Muscle of arm (tissue), 14 donors: ENCODE measurements around the gene APOC1. TPM values are rescaled to one million over a fixed set of nuclear protein-coding genes. Genes with fewer than 3 reads are reported as not detected.
A peak's percentile ranks its signal among the peaks of the same experiment; 100 is the strongest.
"Not testable (repeated sequence)": the region's sequence is repeated elsewhere in the genome, so short reads cannot be mapped to it uniquely, and the experiment has no call there.

Experiments used
- DNase-seq: peaks from one replicate; pipeline ENCODE4 v3.0.0-alpha.2; 2013
- long read RNA-seq, 11 donors: transcript quantifications; one replicate each; lab custom pipeline, GENCODE V29; 2026
- polyA plus RNA-seq, 12 donors: library from polyadenylated mRNA; unstranded; fragments of 120-200 nt; gene quantifications; one replicate each; pipeline ENCODE4 v1.2.1, GENCODE V29; 2013; ENCODE audit not compliant: insufficient read length in 12 of 12

The APOC1 gene
- polyA plus RNA-seq = 10 to 100 TPM in 10 of 12 donors, 1 to 10 TPM in 1, not detected in 1; 7.9 to 62.6 (median 15.9) TPM
- long read RNA-seq, donor 1, transcript APOC1-208 (4 exons, 430 nt) = major isoform, 13 of 14 reads
- long read RNA-seq, donor 1, partial matches to known transcripts = 0 of 14 reads
- long read RNA-seq, donor 1, other reads (novel, unspliced or antisense) = 0 of 14 reads
- long read RNA-seq, donor 2, transcript APOC1-208 (4 exons, 430 nt) = major isoform, 13 of 24 reads
- long read RNA-seq, donor 2, partial matches to known transcripts = 11 of 24 reads
- long read RNA-seq, donor 2, other reads (novel, unspliced or antisense) = 0 of 24 reads
- long read RNA-seq, donor 3, partial matches to known transcripts = 0 of 1 reads
- long read RNA-seq, donor 3, other reads (novel, unspliced or antisense) = 0 of 1 reads
- long read RNA-seq, donor 4, partial matches to known transcripts = 0 of 4 reads
- long read RNA-seq, donor 4, other reads (novel, unspliced or antisense) = 0 of 4 reads
- long read RNA-seq, donor 5, transcript APOC1-208 (4 exons, 430 nt) = major isoform, 9 of 9 reads
- long read RNA-seq, donor 5, partial matches to known transcripts = 0 of 9 reads
- long read RNA-seq, donor 5, other reads (novel, unspliced or antisense) = 0 of 9 reads
- long read RNA-seq, donor 6, partial matches to known transcripts = 0 of 2 reads
- long read RNA-seq, donor 6, other reads (novel, unspliced or antisense) = 0 of 2 reads
- long read RNA-seq, donor 7 = 0 reads
- long read RNA-seq, donor 8, transcript APOC1-208 (4 exons, 430 nt) = major isoform, 6 of 12 reads
- long read RNA-seq, donor 8, partial matches to known transcripts = 6 of 12 reads
- long read RNA-seq, donor 8, other reads (novel, unspliced or antisense) = 0 of 12 reads
- long read RNA-seq, donor 9, partial matches to known transcripts = 0 of 3 reads
- long read RNA-seq, donor 9, other reads (novel, unspliced or antisense) = 0 of 3 reads
- long read RNA-seq, donor 10, partial matches to known transcripts = 0 of 4 reads
- long read RNA-seq, donor 10, other reads (novel, unspliced or antisense) = 0 of 4 reads
- long read RNA-seq, donor 11, transcript APOC1-208 (4 exons, 430 nt) = major isoform, 9 of 10 reads
- long read RNA-seq, donor 11, partial matches to known transcripts = 0 of 10 reads
- long read RNA-seq, donor 11, other reads (novel, unspliced or antisense) = 0 of 10 reads

- peak; percentile 94 for DNase-seq
Measured at GRCh38 chr19:44914433-44915206, at the start of gene APOC1. APOC1 (plus strand) TSS chr19:44914608; CDS start chr19:44914892, 284 bp downstream.

DNA sequence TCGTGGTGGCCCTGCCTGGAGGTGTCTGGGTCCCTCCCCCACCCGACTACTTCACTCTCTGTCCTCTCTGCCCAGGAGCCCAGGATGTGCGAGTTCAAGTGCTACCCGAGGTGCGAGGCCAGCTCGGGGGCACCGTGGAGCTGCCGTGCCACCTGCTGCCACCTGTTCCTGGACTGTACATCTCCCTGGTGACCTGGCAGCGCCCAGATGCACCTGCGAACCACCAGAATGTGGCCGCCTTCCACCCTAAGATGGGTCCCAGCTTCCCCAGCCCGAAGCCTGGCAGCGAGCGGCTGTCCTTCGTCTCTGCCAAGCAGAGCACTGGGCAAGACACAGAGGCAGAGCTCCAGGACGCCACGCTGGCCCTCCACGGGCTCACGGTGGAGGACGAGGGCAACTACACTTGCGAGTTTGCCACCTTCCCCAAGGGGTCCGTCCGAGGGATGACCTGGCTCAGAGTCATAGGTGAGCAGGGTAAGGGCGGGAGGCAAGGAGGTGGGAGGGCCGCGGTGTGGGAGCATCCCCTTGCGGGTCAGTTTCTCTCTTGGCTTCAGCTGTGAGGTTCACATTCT is 49.1 kb upstream of the APOC1 start:
- DNase-seq = no peak

DNA sequence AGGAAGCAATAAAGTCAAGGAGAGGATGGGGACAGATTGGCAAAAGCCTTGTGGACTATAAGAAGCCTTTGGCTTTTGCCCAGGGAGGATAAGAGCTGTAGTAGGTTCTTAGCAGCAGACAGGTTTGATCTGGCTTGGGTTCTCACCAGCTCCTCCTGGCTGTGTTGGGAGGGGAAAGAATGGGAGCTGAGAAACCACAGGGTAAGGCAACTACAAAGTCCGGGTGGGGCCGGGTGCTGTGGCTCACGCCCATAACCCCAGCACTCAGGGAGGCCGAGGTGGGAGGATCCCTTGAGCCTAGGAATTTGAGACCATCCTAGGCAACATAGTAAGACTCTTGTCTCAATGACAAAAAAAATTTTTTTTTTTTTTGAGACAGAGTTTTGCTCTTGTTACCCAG is 47.7 kb upstream of the APOC1 start:
- DNase-seq = no peak

- DNase-seq = no peak
Measured at GRCh38 chr19:44867578-44867977, 46.8 kb upstream of the APOC1 start.

- no peak for DNase-seq
Measured at GRCh38 chr19:44869733-44870470, 44.5 kb upstream of the APOC1 start.

GRCh38 chr19:44871809-44872208 is 42.6 kb upstream of the APOC1 start:
- DNase-seq = no peak

GRCh38 chr19:44872661-44873060 is 41.7 kb upstream of the APOC1 start:
- DNase-seq = no peak

DNA sequence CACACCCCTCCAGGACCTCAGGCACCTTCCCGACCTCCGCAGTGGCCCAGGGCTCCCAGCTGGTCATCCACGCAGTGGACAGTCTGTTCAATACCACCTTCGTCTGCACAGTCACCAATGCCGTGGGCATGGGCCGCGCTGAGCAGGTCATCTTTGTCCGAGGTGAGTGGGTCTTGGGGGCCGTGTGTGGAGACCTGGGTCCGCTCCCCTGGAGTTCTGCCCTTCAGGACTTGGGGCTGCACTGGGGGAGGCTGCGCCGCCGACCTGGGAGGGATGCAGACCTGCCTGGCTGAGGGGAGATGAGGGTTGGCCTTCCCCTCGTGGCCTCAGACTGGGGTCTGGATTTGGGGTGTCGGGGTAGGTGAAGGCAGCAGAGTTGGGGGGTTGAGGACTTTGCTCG is 40.1 kb upstream of the APOC1 start:
- no peak for DNase-seq

DNA sequence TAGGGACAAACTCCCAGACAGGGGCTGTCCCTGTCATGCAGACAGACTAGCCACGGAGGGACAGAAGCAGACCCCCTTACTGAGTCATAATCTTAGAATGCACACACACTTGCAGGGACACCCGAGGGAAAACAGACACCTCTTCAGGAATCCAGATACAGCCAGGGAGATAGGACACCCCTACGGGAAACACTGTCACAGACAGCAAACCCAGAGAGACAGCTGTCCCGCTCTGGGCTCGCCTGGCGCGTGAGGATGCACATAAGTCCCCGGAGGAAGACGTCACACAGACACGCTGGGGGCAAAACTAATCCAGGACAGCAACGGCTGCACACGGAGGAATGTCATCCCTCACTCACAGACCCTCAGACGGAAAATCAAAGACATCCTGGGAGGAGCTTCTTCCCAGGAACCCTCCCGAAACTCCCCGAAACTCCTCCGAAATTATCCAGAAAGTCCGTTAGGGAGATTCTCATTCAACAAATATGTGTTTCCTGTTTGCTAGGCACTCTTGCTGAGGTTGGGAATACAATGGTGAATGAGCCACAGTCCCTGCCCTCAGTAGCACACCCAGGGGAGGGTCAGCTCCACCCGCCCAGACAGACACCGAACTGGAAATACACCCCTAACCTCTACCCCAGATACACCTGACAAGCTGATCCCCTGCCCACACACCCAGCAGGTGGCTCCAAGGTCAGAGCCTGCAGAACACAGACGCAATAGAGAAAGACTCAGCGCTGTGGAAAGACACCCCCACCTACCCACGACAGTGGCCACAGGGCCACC is 38.5 kb upstream of the APOC1 start:
- DNase-seq = no peak

- no peak for DNase-seq
Measured at GRCh38 chr19:44876930-44877535, 37.4 kb upstream of the APOC1 start.

DNA sequence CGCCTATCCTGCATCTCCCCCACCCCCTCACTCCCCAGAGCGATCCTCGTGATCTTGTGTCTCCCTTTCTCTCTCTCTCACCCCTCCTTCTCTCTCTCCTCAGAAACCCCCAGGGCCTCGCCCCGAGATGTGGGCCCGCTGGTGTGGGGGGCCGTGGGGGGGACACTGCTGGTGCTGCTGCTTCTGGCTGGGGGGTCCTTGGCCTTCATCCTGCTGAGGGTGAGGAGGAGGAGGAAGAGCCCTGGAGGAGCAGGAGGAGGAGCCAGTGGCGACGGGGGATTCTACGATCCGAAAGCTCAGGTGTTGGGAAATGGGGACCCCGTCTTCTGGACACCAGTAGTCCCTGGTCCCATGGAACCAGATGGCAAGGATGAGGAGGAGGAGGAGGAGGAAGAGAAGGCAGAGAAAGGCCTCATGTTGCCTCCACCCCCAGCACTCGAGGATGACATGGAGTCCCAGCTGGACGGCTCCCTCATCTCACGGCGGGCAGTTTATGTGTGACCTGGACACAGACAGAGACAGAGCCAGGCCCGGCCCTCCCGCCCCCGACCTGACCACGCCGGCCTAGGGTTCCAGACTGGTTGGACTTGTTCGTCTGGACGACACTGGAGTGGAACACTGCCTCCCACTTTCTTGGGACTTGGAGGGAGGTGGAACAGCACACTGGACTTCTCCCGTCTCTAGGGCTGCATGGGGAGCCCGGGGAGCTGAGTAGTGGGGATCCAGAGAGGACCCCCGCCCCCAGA is 36.1 kb upstream of the APOC1 start:
- no peak for DNase-seq

GRCh38 chr19:44879309-44880065 is 34.9 kb upstream of the APOC1 start:
- DNase-seq = no peak

- DNase-seq = no peak
Measured at GRCh38 chr19:44882063-44882462, 32.3 kb upstream of the APOC1 start.

GRCh38 chr19:44882619-44883397 is 31.6 kb upstream of the APOC1 start:
- DNase-seq = not testable (repeated sequence)

DNA sequence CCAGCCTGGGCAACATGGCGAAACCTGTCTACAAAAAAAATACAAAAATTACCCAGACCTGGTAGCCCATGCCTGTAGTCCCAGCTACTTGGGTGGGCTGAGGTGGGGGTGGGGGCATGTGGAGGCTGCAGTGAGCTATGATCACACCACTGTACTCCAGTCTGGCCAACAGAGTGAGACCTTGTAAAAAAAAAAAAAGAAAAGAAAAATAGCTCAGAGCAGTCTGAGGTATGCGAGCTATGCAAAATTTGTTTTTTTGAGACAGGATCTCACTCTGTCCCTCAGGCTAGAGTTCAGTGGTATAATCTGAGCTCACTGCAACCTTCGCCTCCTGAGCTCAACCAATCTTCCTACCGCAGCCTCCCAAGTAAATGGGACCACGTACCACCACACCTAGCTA is 30.5 kb upstream of the APOC1 start:
- DNase-seq = no peak

DNA sequence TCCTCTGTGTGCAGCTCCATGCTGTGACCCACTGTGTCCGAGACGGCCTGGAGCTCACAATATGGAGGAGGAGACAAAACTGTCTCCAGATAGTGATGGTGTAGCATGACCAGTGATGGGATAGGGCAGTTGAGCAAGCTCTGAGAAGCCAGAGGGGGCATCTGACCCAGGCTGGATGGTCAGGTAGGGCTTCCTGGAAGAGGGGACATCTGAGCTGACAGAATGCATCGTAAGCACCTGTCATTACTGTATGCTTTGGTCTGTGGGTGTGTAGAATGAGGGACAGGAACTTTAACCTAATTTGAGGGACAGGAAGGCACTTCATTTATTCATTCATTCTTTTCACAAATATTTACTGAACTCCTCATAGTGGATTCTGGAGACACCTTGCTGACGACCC is 29.8 kb upstream of the APOC1 start:
- no peak for DNase-seq

DNA sequence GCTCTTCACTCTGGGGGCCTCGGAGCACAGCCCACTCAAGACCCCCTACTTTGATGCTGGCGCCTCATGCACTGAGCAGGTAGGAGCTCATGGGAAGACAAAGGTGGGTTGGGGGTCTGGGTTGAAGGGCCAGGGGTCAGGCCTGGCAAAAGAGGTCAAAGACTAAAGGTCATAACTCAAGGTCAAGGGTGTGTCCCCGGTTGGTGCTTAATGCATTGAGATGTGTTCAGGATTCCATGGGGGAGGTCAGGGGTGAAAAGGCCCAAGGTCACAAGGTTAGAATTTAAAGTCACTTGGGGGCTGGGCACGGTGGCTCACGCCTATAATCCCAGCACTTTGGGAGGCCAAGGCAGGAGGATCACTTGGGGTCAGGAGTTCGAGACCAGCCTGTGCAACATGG is 28.3 kb upstream of the APOC1 start:
- no peak for DNase-seq
